Loucy (cell line): ENCODE data around the gene SOWAHC.

Experiments used
- H2AFZ ChIP-seq: fragments of 200-600 bp; sonication (generic); 2 replicates; pipeline ENCODE4 v1.6.0; 2016; ENCODE audit warnings: antibody characterized with exemption, mild to moderate bottlenecking, low read length, moderate library complexity
- H3F3A ChIP-seq: fragments of 200-600 bp; 2 replicates; pipeline ENCODE4 v1.6.0; 2016; ENCODE audit warnings: antibody characterized with exemption, low read depth, mild to moderate bottlenecking
- H3K27me3 ChIP-seq: fragments of 200-600 bp; sonication (generic); 2 replicates; pipeline ENCODE4 v1.6.1; 2014; ENCODE audit warnings: low read length, mild to moderate bottlenecking; ENCODE audit not compliant: insufficient read depth, poor library complexity, severe bottlenecking
- H3K36me3 ChIP-seq: fragments of 200-600 bp; sonication (generic); 2 replicates; pipeline ENCODE4 v1.6.1; 2016; ENCODE audit warnings: low read length; ENCODE audit not compliant: insufficient read depth
- H3K4me1 ChIP-seq: fragments of 200-600 bp; sonication (generic); 2 replicates; pipeline ENCODE4 v1.5.1; 2014; ENCODE audit warnings: low read length, mild to moderate bottlenecking; ENCODE audit not compliant: insufficient read depth, poor library complexity, severe bottlenecking
- H3K4me2 ChIP-seq: fragments of 200-600 bp; sonication (generic); 2 replicates; pipeline ENCODE4 v1.6.0; 2014; ENCODE audit warnings: antibody characterized with exemption, low read length, low read depth, mild to moderate bottlenecking; ENCODE audit not compliant: poor library complexity, severe bottlenecking
- H3K4me3 ChIP-seq: fragments of 200-600 bp; sonication (generic); 2 replicates; pipeline ENCODE4 v1.5.1; 2014; ENCODE audit warnings: low read length, mild to moderate bottlenecking, mixed read lengths; ENCODE audit not compliant: poor library complexity, severe bottlenecking
- H3K79me2 ChIP-seq: fragments of 200-600 bp; sonication (generic); 2 replicates; pipeline ENCODE4 v1.6.1; 2014; ENCODE audit warnings: low read length; ENCODE audit not compliant: insufficient read depth
- H3K9ac ChIP-seq: fragments of 200-600 bp; sonication (generic); 2 replicates; pipeline ENCODE4 v1.6.0; 2014; ENCODE audit warnings: mild to moderate bottlenecking, low read depth, low read length, moderate library complexity; ENCODE audit not compliant: poor library complexity, severe bottlenecking
- H3K9me2 ChIP-seq: fragments of 200-600 bp; sonication (generic); replicated peaks from 2 replicates; pipeline ENCODE4 v1.6.1; 2016; ENCODE audit warnings: low read depth, low read length, mixed read lengths
- H3K9me3 ChIP-seq: fragments of 200-600 bp; sonication (generic); 2 replicates; pipeline ENCODE4 v1.6.1; 2014; ENCODE audit warnings: mild to moderate bottlenecking, antibody characterized with exemption, low read length, low read depth; ENCODE audit not compliant: insufficient read depth
- H4K20me1 ChIP-seq: fragments of 200-600 bp; sonication (generic); 2 replicates; pipeline ENCODE4 v1.6.0; 2014; ENCODE audit warnings: antibody characterized with exemption, low read length, mild to moderate bottlenecking; ENCODE audit not compliant: insufficient read depth, poor library complexity, severe bottlenecking
- CTCF ChIP-seq: fragments of 200-600 bp; sonication (generic); conservative IDR thresholded peaks from 2 replicates; pipeline ENCODE4 v1.5.1; 2014; ENCODE audit warnings: mild to moderate bottlenecking, antibody characterized with exemption, low read length
- EZH2phosphoT487 ChIP-seq: fragments of 200-600 bp; IDR thresholded peaks from 2 replicates; pipeline ENCODE4 v1.6.1; 2018; ENCODE audit warnings: antibody characterized with exemption, mild to moderate bottlenecking, moderate library complexity, borderline replicate concordance

SOWAHC gene

GRCh38 chr2:109597283-109597682 lies 16.9 kb upstream of the SOWAHC start:
- no peak for TF ChIP-seq EZH2phosphoT487
- TF ChIP-seq CTCF = no peak
- Histone ChIP-seq H3K4me1 (no peaks in the 10 kb centered on the region), H3K9ac (no peak overlapping the region), H3F3A (no peaks in the 10 kb centered on the region), H4K20me1 (no peaks in the 10 kb centered on the region), H3K4me2 (no peak overlapping the region), H3K9me3 (no peaks in the 10 kb centered on the region), H3K79me2 (no peaks in the 10 kb centered on the region), H3K27me3 (no peaks in the 10 kb centered on the region), H3K9me2 (no peaks in the 10 kb centered on the region), H2AFZ (no peak overlapping the region), H3K4me3 (no peak overlapping the region), H3K36me3 (no peaks in the 10 kb centered on the region)

GRCh38 chr2:109601783-109602182 lies 12.4 kb upstream of the SOWAHC start:
- no peak overlapping the region for H2AFZ ChIP-seq
- no peaks in the 10 kb centered on the region for H4K20me1 ChIP-seq
- no peaks in the 10 kb centered on the region for H3F3A ChIP-seq
- no peaks in the 10 kb centered on the region for H3K4me1 ChIP-seq
- H3K27me3 ChIP-seq = no peaks in the 10 kb centered on the region
- no peak for TF ChIP-seq EZH2phosphoT487
- no peak for TF ChIP-seq CTCF
- H3K9me2 ChIP-seq = no peaks in the 10 kb centered on the region
- H3K9ac ChIP-seq = no peak overlapping the region
- H3K4me2 ChIP-seq = no peak overlapping the region
- no peak overlapping the region for H3K4me3 ChIP-seq
- no peaks in the 10 kb centered on the region for H3K9me3 ChIP-seq
- no peaks in the 10 kb centered on the region for H3K79me2 ChIP-seq
- H3K36me3 ChIP-seq = no peaks in the 10 kb centered on the region

- H3K9ac ChIP-seq = no peak overlapping the region
- no peaks in the 10 kb centered on the region for H3K36me3 ChIP-seq
- no peaks in the 10 kb centered on the region for H4K20me1 ChIP-seq
- no peak overlapping the region for H3K4me3 ChIP-seq
- TF ChIP-seq CTCF (no peak), EZH2phosphoT487 (no peak)
- H2AFZ ChIP-seq = no peak overlapping the region
- H3K9me2 ChIP-seq = no peaks in the 10 kb centered on the region
- no peaks in the 10 kb centered on the region for H3K79me2 ChIP-seq
- H3K27me3 ChIP-seq = no peaks in the 10 kb centered on the region
- no peaks in the 10 kb centered on the region for H3K9me3 ChIP-seq
- no peaks in the 10 kb centered on the region for H3K4me1 ChIP-seq
- H3F3A ChIP-seq = no peaks in the 10 kb centered on the region
- H3K4me2 ChIP-seq = no peak overlapping the region
These were observed 11.5 kb upstream of the SOWAHC start for GRCh38 chr2:109602617-109603188.
